Epithelial cell of proximal tubule (primary cell): ENCODE results near the gene LOXL1. TPM values are rescaled to one million over a fixed set of nuclear protein-coding genes. Genes with fewer than 3 reads are reported as not detected.

ENCODE experiments used
- DNase-seq: peaks from one replicate; pipeline ENCODE4 v3.0.0-alpha.2; 2011; ENCODE audit warnings: low read depth
- H3K4me3 ChIP-seq: 2 replicates; pipeline ENCODE4 v1.5.1; 2011; ENCODE audit warnings: low read depth, mild to moderate bottlenecking, low read length
- total RNA-seq: library from RNA; depleted of rRNA; stranded (reverse); fragments of >200 nt; gene quantifications from 2 replicates; pipeline ENCODE4 v1.2.3, GENCODE V29; 2015
- TF ChIP-seq, protein P1 (sequence below): conservative IDR thresholded peaks from 2 replicates; pipeline ENCODE4 v1.5.1; 2012; ENCODE audit warnings: low read depth, mild to moderate bottlenecking, low read length

LOXL1 gene
- total RNA-seq, 1 donor from 2014 or later, result 120 TPM

- TF ChIP-seq, protein P1, sequence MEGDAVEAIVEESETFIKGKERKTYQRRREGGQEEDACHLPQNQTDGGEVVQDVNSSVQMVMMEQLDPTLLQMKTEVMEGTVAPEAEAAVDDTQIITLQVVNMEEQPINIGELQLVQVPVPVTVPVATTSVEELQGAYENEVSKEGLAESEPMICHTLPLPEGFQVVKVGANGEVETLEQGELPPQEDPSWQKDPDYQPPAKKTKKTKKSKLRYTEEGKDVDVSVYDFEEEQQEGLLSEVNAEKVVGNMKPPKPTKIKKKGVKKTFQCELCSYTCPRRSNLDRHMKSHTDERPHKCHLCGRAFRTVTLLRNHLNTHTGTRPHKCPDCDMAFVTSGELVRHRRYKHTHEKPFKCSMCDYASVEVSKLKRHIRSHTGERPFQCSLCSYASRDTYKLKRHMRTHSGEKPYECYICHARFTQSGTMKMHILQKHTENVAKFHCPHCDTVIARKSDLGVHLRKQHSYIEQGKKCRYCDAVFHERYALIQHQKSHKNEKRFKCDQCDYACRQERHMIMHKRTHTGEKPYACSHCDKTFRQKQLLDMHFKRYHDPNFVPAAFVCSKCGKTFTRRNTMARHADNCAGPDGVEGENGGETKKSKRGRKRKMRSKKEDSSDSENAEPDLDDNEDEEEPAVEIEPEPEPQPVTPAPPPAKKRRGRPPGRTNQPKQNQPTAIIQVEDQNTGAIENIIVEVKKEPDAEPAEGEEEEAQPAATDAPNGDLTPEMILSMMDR, result no peak
- no peak overlapping the region for H3K4me3 ChIP-seq
- no peak for DNase-seq
Measured at GRCh38 chr15:73941044-73941443, 14.8 kb downstream of the LOXL1 start.

GRCh38 chr15:73941449-73941848, 15.2 kb downstream of the LOXL1 start:
- TF ChIP-seq, protein P1, result no peak
- no peak for DNase-seq
- H3K4me3 ChIP-seq, result no peak overlapping the region

DNA sequence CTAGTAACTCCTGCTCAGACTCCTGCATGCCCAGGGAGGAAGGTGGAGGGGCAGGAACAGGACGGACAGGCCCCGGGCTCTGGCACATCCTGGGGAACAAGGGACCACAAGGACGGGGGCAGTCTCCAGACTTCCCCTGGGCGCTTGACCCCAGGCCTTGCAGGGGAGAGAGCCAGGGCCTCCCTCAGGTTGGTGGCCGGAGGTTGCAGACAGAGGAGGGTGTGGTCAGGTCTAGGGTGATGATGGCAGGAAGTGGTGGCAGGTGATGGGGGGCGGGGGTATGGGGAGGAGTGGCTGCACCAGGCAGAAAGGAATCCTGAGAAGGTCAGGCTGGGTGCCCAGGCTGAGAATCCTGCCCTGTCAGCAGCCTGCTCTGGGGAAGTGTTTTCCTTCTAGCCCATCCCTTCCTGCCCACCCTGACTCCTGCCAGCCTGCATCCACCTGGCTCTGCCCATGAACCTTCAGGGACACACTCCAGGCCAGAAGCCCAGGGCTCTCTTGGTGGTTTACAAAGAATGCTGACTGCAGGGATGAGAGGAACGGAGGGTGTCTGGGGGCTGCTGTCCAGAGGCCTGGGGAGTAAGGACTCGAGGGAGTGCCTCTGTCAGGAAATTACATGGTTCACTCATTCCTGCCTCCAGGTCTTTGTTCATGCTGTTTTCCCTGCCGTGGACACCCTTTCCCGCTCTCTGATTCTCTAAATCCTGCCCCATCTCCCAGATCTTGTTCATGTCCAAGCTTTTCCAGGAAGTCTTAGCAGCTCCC, 15.8 kb downstream of the LOXL1 start:
- no peak for DNase-seq
- no peak overlapping the region for H3K4me3 ChIP-seq
- TF ChIP-seq, protein P1, result no peak

- TF ChIP-seq, protein P1, result no peak
- DNase-seq, result no peak
- H3K4me3 ChIP-seq, result no peak overlapping the region
Measured at GRCh38 chr15:73942751-73943270, 16.5 kb downstream of the LOXL1 start.

GRCh38 chr15:73944161-73945129, 18.2 kb downstream of the LOXL1 start:
- TF ChIP-seq, protein P1, result no peak
- DNase-seq, result no peak
- no peak overlapping the region for H3K4me3 ChIP-seq

DNA sequence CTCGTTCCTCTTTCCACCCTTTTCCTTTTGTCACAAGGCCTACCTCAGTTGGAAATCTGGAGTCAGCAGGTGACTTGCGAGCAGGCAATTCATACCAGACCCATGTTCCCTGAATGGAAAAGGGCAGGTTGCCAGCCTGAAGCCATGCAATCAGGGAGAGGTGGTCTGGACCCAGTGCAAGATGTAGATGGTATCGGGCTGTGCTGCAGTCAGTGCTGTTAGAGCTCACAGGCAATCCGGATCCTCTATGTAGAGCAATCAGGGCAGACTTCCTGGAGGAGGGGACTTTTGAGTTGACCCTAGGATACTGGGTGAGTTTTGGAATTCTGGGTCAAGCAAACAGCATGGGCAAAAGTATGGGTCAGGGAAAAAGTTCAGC, 18.9 kb downstream of the LOXL1 start:
- DNase-seq, result no peak
- TF ChIP-seq, protein P1, result no peak
- H3K4me3 ChIP-seq, result no peak overlapping the region
